ENCODE measurements around the gene HLA-DPA1.

Gene HLA-DPA1

DNA sequence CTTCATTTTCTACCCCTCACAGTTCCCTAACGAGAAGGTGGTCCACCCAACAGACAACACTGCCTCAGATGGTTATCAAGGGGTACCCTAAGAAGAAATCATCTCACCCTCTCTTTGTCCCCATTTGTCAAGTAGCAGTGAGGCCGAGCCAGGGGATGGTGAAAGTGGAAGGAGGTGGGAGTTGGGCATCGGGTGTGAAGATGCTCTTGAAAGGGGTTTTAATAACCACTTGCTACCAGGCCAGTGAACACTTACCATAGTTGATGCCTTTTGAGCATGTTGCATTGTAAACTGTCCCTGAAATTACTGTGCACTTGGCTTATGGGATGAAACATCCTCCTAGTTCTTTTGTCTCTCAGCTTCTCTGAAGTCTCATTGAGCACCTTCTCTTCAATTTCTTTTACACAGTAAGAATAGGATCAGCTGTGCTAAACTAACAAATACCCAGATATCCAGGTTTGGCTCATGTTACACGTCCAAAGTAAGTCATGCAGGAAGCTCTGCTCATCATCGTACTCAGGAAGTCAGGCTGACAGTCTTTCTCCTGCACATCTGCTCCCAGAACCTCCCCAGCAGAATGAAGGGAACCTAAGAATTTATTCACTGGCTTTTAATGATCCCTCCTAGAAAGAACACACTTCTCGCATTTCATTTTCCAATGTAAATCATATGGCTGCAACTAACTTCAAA, 15.6 kb upstream of the HLA-DPA1 start:
- TF ChIP-seq, protein P1, sequence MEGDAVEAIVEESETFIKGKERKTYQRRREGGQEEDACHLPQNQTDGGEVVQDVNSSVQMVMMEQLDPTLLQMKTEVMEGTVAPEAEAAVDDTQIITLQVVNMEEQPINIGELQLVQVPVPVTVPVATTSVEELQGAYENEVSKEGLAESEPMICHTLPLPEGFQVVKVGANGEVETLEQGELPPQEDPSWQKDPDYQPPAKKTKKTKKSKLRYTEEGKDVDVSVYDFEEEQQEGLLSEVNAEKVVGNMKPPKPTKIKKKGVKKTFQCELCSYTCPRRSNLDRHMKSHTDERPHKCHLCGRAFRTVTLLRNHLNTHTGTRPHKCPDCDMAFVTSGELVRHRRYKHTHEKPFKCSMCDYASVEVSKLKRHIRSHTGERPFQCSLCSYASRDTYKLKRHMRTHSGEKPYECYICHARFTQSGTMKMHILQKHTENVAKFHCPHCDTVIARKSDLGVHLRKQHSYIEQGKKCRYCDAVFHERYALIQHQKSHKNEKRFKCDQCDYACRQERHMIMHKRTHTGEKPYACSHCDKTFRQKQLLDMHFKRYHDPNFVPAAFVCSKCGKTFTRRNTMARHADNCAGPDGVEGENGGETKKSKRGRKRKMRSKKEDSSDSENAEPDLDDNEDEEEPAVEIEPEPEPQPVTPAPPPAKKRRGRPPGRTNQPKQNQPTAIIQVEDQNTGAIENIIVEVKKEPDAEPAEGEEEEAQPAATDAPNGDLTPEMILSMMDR (IDR thresholded peaks at IDR 0.05; ENCODE audit: insufficient read depth, missing control alignments), result no peak
- FAIRE-seq (no peak), DNase-seq (ENCODE audit: insufficient read length, low spot score) (no peak)

DNA sequence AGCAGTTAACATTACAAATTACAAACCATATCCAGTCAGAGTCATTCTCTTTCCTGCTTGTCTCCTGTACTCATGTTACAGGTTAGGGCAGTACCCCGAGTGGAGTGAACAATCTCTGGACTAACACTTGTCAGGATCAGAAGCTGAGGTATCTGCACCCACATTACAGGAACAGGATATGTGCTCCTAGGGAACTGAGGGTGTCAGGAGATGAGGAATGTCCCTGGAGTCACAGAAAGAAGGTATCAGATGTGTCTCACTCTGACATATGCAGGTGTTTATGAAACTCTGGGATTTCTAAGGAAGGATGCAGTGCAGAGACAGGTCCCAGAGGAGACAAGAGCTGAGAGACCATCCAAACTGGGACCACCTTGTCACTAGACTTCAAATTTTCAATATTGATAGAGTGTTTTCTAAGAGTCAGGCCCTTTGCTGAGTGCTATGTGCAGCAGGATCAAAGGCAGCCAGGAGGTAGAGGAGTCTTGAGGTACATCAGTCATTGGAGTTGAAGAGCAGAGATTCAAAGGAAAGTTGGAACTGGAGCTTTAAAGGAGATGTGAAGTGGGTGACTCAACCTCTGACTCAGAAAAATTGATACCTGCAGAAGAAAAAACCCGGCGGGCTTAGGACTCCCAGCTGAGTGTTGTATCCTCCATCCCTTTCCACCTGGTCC, 14.9 kb upstream of the HLA-DPA1 start:
- DNase-seq (ENCODE audit: insufficient read length, low spot score), result no peak
- FAIRE-seq, result no peak
- TF ChIP-seq, protein P1 (IDR thresholded peaks at IDR 0.05; ENCODE audit: insufficient read depth, missing control alignments), result no peak

DNA sequence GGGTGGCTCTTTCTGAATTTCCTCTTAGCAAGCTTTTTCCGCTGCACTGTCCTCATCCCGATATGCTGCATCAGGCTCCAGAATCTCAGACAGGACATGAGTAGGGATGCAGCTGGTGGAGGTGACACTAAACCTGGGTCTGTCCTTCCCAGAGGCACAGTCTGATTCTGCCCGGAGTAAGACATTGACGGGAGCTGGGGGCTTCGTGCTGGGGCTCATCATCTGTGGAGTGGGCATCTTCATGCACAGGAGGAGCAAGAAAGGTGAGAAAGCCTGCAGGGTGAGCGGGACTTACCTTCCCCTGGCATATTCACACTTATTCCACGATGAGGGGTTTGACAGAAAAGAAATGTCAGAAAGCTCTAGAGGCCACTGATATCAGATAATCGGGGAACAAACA, 12.2 kb upstream of the HLA-DPA1 start:
- TF ChIP-seq, protein P1 (IDR thresholded peaks at IDR 0.05; ENCODE audit: insufficient read depth, missing control alignments), result no peak
- FAIRE-seq (no peak), DNase-seq (ENCODE audit: insufficient read length, low spot score) (no peak)

DNA sequence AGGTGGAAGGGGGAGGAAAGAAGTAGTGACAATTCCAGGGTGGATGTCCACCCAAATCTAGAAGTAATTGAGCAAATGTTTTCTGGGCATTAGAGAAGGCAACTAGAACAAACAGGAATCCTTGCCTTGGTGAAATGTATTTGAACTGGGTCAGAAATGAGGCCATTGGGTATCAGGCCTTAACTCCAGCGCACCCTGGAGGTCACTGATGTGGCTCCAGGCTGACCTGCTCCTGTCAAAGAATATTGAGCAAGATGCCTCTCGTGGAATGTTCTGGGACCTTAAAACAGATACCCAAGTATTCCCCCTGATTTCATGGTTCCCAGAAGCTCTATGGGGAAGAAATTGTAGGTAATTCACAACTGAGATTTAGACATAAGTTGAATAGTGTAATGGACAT, 9.3 kb upstream of the HLA-DPA1 start:
- no peak for DNase-seq (ENCODE audit: insufficient read length, low spot score)
- TF ChIP-seq, protein P1 (IDR thresholded peaks at IDR 0.05; ENCODE audit: insufficient read depth, missing control alignments), result peak; percentile 50
- FAIRE-seq, result no peak

DNA sequence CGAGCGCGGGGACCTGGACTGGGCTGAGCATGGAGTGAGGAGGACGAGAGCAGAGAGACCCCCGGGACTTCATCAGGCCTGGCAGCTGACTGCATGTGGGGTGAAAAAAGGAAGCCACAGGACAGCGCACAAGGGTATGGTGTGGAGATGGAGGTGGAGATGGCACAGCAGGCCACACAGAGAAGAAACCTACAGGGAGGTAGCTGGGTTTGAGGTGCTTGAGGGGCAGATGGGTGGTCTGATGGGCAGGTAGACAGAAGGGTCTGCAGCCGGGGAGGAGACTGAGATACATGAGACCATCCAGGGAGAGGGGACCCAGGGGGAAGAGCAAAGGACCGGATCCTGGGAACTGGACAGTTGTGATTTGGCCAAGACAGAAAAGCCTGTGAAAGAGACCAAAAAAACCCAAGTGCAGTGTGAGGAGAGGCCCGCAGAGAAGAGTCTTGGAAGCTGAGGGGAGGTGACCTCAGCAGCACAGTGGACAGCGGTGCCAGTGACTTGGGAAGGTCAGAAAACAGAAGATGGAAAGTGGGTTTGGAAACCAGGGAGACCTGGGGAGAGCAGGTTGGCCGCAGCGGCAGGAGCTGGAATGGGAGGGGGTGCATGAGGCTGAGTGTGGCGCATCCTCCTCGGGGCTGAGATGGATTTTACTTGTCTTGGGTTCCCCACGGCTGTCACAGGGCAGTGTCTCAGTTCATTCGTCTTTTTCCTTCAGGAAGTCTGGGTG, 7.8 kb upstream of the HLA-DPA1 start:
- no peak for DNase-seq (ENCODE audit: insufficient read length, low spot score)
- TF ChIP-seq, protein P1 (IDR thresholded peaks at IDR 0.05; ENCODE audit: insufficient read depth, missing control alignments), result no peak
- no peak for FAIRE-seq

DNA sequence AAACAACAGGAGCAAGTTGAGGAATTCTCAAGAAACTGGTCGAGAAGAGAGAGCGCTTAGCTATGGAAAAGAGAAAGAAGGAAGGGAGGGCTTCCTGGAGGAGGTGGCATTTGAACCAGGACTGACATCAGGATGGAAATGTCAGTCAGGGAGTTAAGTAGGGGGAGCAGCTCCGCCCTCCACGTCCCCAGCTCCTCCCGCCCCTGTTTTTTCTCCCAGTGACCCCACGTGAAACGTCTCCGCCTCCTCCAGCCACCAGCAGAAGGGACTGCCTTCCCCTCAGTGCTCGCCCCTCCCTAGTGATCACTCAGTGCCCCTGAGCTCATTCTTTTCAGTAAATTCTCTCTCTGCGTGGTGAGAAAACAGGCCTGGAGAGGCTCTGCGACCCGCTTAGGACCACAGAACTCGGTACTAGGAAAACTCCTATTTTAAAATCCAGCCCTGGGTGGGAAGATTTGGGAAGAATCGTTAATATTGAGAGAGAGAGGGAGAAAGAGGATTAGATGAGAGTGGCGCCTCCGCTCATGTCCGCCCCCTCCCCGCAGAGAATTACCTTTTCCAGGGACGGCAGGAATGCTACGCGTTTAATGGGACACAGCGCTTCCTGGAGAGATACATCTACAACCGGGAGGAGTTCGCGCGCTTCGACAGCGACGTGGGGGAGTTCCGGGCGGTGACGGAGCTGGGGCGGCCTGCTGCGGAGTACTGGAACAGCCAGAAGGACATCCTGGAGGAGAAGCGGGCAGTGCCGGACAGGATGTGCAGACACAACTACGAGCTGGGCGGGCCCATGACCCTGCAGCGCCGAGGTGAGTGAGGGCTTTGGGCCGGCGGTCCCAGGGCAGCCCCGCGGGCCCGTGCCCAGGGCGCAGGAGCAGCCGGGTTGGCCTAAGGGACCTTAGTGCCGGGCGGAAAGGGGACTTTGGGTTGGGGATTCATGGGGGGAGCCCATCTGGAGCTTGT, 7.0 kb upstream of the HLA-DPA1 start:
- DNase-seq (ENCODE audit: insufficient read length, low spot score) (peak; percentile 46), FAIRE-seq (no peak)
- TF ChIP-seq, protein P1 (IDR thresholded peaks at IDR 0.05; ENCODE audit: insufficient read depth, missing control alignments), result no peak
